GM12878 (cell line): ENCODE measurements around the gene ELL. TPM values are rescaled to one million over a fixed set of nuclear protein-coding genes. Genes with fewer than 3 reads are reported as not detected.

ENCODE experiments used
- ATAC-seq: fragments of 200-7000 bp; cut with Tn5 transposase; 3 replicates; pipeline ENCODE4 v1.9.1; 2020; ENCODE audit warnings: mild to moderate bottlenecking, moderate library complexity
- BruUV-seq: library from RNA; stranded (reverse); fragments of 400-500 nt; replicated peaks from 2 replicates; lab custom pipeline; 2021; lab: Mats Ljungman, UMichigan
- CTCF ChIA-PET: fragments of 300-600 bp; sonication (Branson Sonifier 250); formaldehyde crosslinking; extraction: SDS; loops from one replicate; lab custom pipeline; 2021; ENCODE audit warnings: inconsistent platforms; lab: Yijun Ruan, JAX
- POLR2A ChIA-PET: fragments of 350-600 bp; formaldehyde crosslinking; extraction: SDS; loops from one replicate; lab custom pipeline; 2021; ENCODE audit warnings: inconsistent platforms; lab: Charles Lee
- RAD21 ChIA-PET: fragments of 300-600 bp; sonication (Branson Sonifier 250); formaldehyde crosslinking; loops from one replicate; lab custom pipeline; 2023; ENCODE audit warnings: antibody characterized with exemption; ENCODE audit not compliant: unreplicated experiment; lab: Charles Lee
- SMC1A ChIA-PET: fragments of 300-600 bp; sonication (Branson Sonifier 250); formaldehyde crosslinking; loops from one replicate; lab custom pipeline; 2023; ENCODE audit not compliant: unreplicated experiment, uncharacterized antibody; lab: Charles Lee
- DNase-seq: peaks from one replicate; pipeline ENCODE4 v3.0.0-alpha.2; 2011; ENCODE audit warnings: low read depth, low spot score
- FAIRE-seq: peaks from 3 replicates; lab custom pipeline; 2011; peaks lifted over from hg19 to GRCh38; lab: Jason Lieb, UNC
- H2AFZ ChIP-seq: 2 replicates; pipeline ENCODE4 v1.6.0; 2011; ENCODE audit warnings: low read depth, low read length, control low read depth; ENCODE audit not compliant: control insufficient read depth
- H3K27ac ChIP-seq: 2 replicates; pipeline ENCODE4 v1.5.1; 2011; ENCODE audit warnings: control low read depth; ENCODE audit not compliant: control insufficient read depth, insufficient read depth
- H3K27me3 ChIP-seq, 2 experiments: replicated peaks in 1 of 2; 2 replicates each; pipeline versions ENCODE4 v1.6.0 to v1.6.1; 2011; ENCODE audit warnings: low read length in 1 of 2; ENCODE audit not compliant: control insufficient read depth in 2 of 2, insufficient read depth in 2 of 2
- H3K36me3 ChIP-seq, 2 experiments: 2 replicates each; pipeline ENCODE4 v1.5.1; 2011; ENCODE audit warnings: low read length in 1 of 2; ENCODE audit not compliant: control insufficient read depth in 2 of 2, insufficient read depth in 2 of 2
- H3K4me1 ChIP-seq: 2 replicates; pipeline ENCODE4 v1.6.1; 2011; ENCODE audit warnings: mild to moderate bottlenecking, low read length, moderate library complexity, mixed read lengths; ENCODE audit not compliant: control insufficient read depth, insufficient read depth
- H3K4me2 ChIP-seq: 2 replicates; pipeline ENCODE4 v1.6.0; 2011; ENCODE audit warnings: control low read depth; ENCODE audit not compliant: control insufficient read depth, insufficient read depth
- H3K4me3 ChIP-seq: fragments of 200-600 bp; sonication (generic); 2 replicates; pipeline ENCODE4 v1.5.1; 2016
- H3K79me2 ChIP-seq: 2 replicates; pipeline ENCODE4 v1.6.0; 2011; ENCODE audit warnings: low read length; ENCODE audit not compliant: control insufficient read depth, insufficient read depth
- H3K9ac ChIP-seq: 2 replicates; pipeline ENCODE4 v1.8.0; 2011; ENCODE audit warnings: low read length, control low read depth, mixed read lengths; ENCODE audit not compliant: control insufficient read depth, insufficient read depth
- H3K9me3 ChIP-seq: replicated peaks from 3 replicates; pipeline ENCODE4 v1.5.1; 2011; ENCODE audit warnings: mild to moderate bottlenecking, low read length; ENCODE audit not compliant: control insufficient read depth, insufficient read depth
- H4K20me1 ChIP-seq: 2 replicates; pipeline ENCODE4 v1.6.0; 2011; ENCODE audit not compliant: control insufficient read depth, insufficient read depth
- ASH2L ChIP-seq: fragments of 300-600, 200-600 bp; sonication (generic); IDR thresholded peaks from 2 replicates; pipeline ENCODE4 v1.6.1; 2017; ENCODE audit warnings: low read depth, mild to moderate bottlenecking, borderline replicate concordance
- BACH1 ChIP-seq: fragments of 450-650 bp; IDR thresholded peaks from 2 replicates; pipeline ENCODE4 v1.6.1; 2017; ENCODE audit warnings: mild to moderate bottlenecking, borderline replicate concordance
- BHLHE40 ChIP-seq, 2 experiments: fragments of 450-650 bp in 1 of 2; IDR thresholded peaks; 2 replicates each; pipeline ENCODE4 v1.6.1; 2011 to 2017; ENCODE audit warnings: low read depth in 2 of 2, borderline replicate concordance in 1 of 2, improper control_type of control experiment in 1 of 2, low read length in 1 of 2, mild to moderate bottlenecking in 1 of 2
- CHD2 ChIP-seq: IDR thresholded peaks from 2 replicates; pipeline ENCODE4 v1.6.1; 2011; ENCODE audit warnings: low read depth, low read length, improper control_type of control experiment, borderline replicate concordance
- ESRRA ChIP-seq: IDR thresholded peaks from 2 replicates; pipeline ENCODE4 v1.6.1; 2012; ENCODE audit warnings: mild to moderate bottlenecking, low read length, improper control_type of control experiment
- FOXM1 ChIP-seq: IDR thresholded peaks from 2 replicates; pipeline ENCODE4 v1.6.1; 2012; ENCODE audit warnings: low read depth, mild to moderate bottlenecking, inconsistent platforms, low read length, moderate library complexity
- JUND ChIP-seq: IDR thresholded peaks from 2 replicates; pipeline ENCODE4 v1.6.1; 2012; ENCODE audit warnings: low read depth, mild to moderate bottlenecking, low read length, improper control_type of control experiment, moderate library complexity
- NR2F1 ChIP-seq: fragments of 450-650 bp; conservative IDR thresholded peaks from 2 replicates; pipeline ENCODE4 v1.6.1; 2017; ENCODE audit warnings: mild to moderate bottlenecking
- RELA ChIP-seq: fragments of 450-650 bp; IDR thresholded peaks from 2 replicates; pipeline ENCODE4 v1.8.0; 2014; ENCODE audit warnings: borderline replicate concordance; ENCODE audit not compliant: partially characterized antibody
- SIX5 ChIP-seq: IDR thresholded peaks from 2 replicates; pipeline ENCODE4 v1.6.1; 2011; ENCODE audit warnings: mild to moderate bottlenecking, low read depth, low read length, moderate library complexity; ENCODE audit not compliant: severe bottlenecking
- SREBF1 ChIP-seq: IDR thresholded peaks from 2 replicates; pipeline ENCODE4 v1.6.1; 2012; ENCODE audit warnings: mild to moderate bottlenecking, low read length
- TCF12 ChIP-seq: IDR thresholded peaks from 2 replicates; pipeline ENCODE4 v1.6.1; 2011; ENCODE audit warnings: low read depth, mild to moderate bottlenecking, low read length
- ZNF24 ChIP-seq: fragments of 450-650 bp; IDR thresholded peaks from 2 replicates; pipeline ENCODE4 v1.6.1; 2017; ENCODE audit warnings: antibody characterized with exemption, mild to moderate bottlenecking
- WGBS: methylation state at CpG from one replicate; pipeline ENCODE4 v1.1.6; 2016; ENCODE audit warnings: low lambda C conversion rate; ENCODE audit not compliant: insufficient replicate concordance, insufficient coverage; ENCODE audit errors: missing lambda C conversion rate; 5-methylcytosine and 5-hydroxymethylcytosine counted together
- in situ Hi-C: fragments of 300-500 bp; cut with MboI; formaldehyde crosslinking; loops from 9 replicates; pipeline ENCODE4 v1.14.3; 2018; ENCODE audit warnings: mixed read lengths
- intact Hi-C: fragments of 100-400 bp; cut with micrococcal nuclease; formaldehyde crosslinking; loops from one replicate; pipeline ENCODE4 v1.14.2; 2022; ENCODE audit not compliant: unreplicated experiment
- polyA plus RNA-seq, 11 experiments: library from polyadenylated mRNA; depleted of rRNA in 4 of 11; unstranded in 6 of 11; stranded (reverse) in 5 of 11; fragments of >200 nt; fragmentation: Nextera tagmentation in 4 of 11; fragmentation: Illumina TruSeq in 1 of 11; extraction: Ambion mirVana in 4 of 11; extraction: Trizol in 1 of 11; gene quantifications; 1 replicate in 1 of 11; 2 replicates in 10 of 11; pipeline versions ENCODE4 v1.2.1 to v1.2.3, GENCODE V29; 2011 to 2016; ENCODE audit warnings: inconsistent platforms in 2 of 11, missing spikeins in 2 of 11, low read depth in 1 of 11
- total RNA-seq, 4 experiments: library from RNA; depleted of rRNA in 3 of 4; stranded (reverse); fragments of >200 nt in 3 of 4; fragmentation: Illumina TruSeq in 1 of 4; extraction: Trizol in 1 of 4; gene quantifications; 2 replicates each; pipeline versions ENCODE4 v1.2.1 to v1.2.3, GENCODE V29; 2013 to 2021
- TF ChIP-seq, protein P1 (sequence below): IDR thresholded peaks from 2 replicates; pipeline ENCODE4 v1.6.1; 2012; ENCODE audit warnings: low read depth, low read length, improper control_type of control experiment
- TF ChIP-seq, protein P2 (sequence below): fragments of 450-650 bp; IDR thresholded peaks from 2 replicates; pipeline ENCODE4 v1.6.1; 2016; ENCODE audit warnings: mild to moderate bottlenecking
- TF ChIP-seq, protein P3 (sequence below): fragments of 450-650 bp; IDR thresholded peaks from 2 replicates; pipeline ENCODE4 v1.6.1; 2018; ENCODE audit warnings: mild to moderate bottlenecking, low read depth, moderate library complexity; ENCODE audit not compliant: partially characterized antibody

The ELL gene
- total and polyA plus RNA-seq, 10 of the 15 experiments (the other 5 are each of a cell fraction or from before 2014, with no cell fraction given), result 0.91 to 25.0 (median 9.1) TPM

DNA sequence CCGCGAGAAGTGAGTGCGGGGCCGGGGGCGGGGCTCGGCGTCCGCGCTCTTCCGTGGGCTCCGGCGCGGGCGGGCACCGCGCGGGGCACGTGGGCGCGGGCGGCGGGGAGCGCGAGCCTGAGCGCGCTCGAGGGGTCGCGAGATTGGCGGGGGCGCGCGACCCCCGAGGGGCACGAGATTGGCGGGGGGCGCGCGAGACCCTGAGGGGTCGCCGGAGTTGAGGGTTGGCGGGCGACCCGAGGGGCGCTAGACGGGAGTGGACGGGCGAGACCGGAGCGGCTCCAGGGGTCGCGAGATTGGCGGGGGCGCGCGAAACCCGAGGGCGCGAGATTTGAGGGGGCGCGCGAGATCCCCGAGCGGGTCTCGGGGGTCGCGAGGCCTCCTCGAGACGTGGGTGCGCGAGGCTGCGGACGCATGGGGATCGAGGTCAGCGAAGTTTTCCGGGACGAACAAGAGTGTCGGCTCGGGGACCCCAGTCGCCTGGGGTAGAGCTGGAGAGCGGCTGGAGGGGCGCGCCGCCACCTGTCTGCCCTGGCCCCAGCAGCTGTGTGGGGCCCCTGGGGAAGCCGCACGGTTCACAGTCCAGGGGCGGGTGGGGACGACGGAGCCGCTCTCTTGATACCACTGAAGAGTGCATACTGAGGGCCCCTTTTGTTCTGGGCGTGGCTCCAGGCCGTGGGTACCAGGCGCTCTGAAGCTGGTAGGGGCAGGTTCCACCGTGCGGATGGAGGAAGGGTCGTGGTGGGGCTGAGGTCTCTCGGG is 102.0 kb downstream of the ELL start (continued):
- TF ChIP-seq, protein P1, sequence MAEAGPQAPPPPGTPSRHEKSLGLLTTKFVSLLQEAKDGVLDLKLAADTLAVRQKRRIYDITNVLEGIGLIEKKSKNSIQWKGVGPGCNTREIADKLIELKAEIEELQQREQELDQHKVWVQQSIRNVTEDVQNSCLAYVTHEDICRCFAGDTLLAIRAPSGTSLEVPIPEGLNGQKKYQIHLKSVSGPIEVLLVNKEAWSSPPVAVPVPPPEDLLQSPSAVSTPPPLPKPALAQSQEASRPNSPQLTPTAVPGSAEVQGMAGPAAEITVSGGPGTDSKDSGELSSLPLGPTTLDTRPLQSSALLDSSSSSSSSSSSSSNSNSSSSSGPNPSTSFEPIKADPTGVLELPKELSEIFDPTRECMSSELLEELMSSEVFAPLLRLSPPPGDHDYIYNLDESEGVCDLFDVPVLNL, result peak; percentile 48; the same call in 1 of the 2 replicates
- no peak for TF ChIP-seq JUND
- peak in 1 of 2 experiments; percentile 41; a peak in 2 of 4 replicates for TF ChIP-seq BHLHE40 (IDR thresholded peaks at IDR 0.05; ENCODE audit: borderline replicate concordance in 1 of 2, low read depth in 2 of 2, low read length in 1 of 2)
- TF ChIP-seq, protein P2, sequence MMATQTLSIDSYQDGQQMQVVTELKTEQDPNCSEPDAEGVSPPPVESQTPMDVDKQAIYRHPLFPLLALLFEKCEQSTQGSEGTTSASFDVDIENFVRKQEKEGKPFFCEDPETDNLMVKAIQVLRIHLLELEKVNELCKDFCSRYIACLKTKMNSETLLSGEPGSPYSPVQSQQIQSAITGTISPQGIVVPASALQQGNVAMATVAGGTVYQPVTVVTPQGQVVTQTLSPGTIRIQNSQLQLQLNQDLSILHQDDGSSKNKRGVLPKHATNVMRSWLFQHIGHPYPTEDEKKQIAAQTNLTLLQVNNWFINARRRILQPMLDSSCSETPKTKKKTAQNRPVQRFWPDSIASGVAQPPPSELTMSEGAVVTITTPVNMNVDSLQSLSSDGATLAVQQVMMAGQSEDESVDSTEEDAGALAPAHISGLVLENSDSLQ, result 0 out of 2 replicates have a peak, but pooled peaks have one; percentile 12

DNA sequence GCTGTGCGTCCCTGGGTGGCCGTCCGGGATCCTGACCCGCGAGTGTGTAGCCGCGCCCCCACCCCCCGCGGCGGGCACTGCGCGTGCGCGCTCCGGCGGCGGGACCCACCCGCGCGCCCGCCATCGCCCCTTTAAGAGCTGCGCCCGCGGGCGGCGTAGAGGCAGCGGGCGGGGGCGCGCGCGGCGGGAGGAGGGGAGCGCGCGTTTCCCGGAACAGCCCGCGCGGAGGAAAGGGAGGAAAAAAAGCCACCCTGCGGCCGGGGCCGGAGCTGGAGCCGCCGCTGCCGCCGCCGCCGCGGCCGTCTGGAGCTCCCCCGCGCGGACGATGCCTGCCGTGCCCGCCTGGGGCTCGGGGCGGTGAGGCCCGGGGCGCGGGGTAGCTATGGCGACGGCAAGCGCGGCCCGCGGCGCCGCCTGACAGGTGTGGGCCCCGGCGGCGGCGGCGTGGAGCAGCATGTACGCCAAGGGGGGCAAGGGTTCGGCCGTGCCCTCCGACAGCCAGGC is 102.6 kb downstream of the ELL start, which contains the start of gene SSBP4:
SSBP4 (plus strand) TSS at position 204 of the 504 bp plus-strand sequence; CDS start at position 455, 251 bp downstream.
- Histone ChIP-seq H3K27me3 (no peaks in the 10 kb centered on the region), H3K79me2 (peaks cover 47% of the 10 kb centered on the region), H3K36me3 (no peaks in the 10 kb centered on the region; a peak in 1 of 4 replicates), H3K4me2 (peak within 1 kb of the TSS; percentile 94), H3K9me3 (no peaks in the 10 kb centered on the region), H3K9ac (peak within 1 kb of the TSS; percentile 73), H3K27ac (peak within 1 kb of the TSS; percentile 72), H3K4me1 (peaks cover 70% of the 10 kb centered on the region), H2AFZ (peak within 1 kb of the TSS; percentile 66), H3K4me3 (peak within 1 kb of the TSS; percentile 87), H4K20me1 (no peaks in the 10 kb centered on the region)
- in situ Hi-C loops (no loop called here), intact Hi-C loops (loop anchor here (10.0 kb wide), 1 partner anchor 214 kb away; the partner anchor contains the start of gene RAB3A)
- no peak for DNase-seq
- POLR2A ChIA-PET, result interaction anchor here (0.7 to 2.0 kb wide), 5 partner anchors 9 to 238 kb away, joined by 3 to 6 read pairs (median 3); no protein-coding TSS in a partner anchor
- RAD21 ChIA-PET, result interaction anchor here (0.7 to 1.7 kb wide), 5 partner anchors 19 to 215 kb away, joined by 3 to 6 read pairs (median 4); partner anchors contain the start of gene RAB3A
- 0% methylated on average over 35 of the region's 80 CpGs for WGBS
- peak; percentile 37 for ATAC-seq
- SMC1A ChIA-PET, result interaction anchor here (1.1 to 2.1 kb wide), 3 partner anchors 9 to 79 kb away, joined by 3 to 7 read pairs (median 5); no protein-coding TSS in a partner anchor
- FAIRE-seq, result no peak
- CTCF ChIA-PET, result interaction anchor here (0.8 to 2.0 kb wide), 8 partner anchors 9 to 140 kb away, joined by 3 to 6 read pairs (median 5); partner anchors contain the start of gene KXD1
- BruUV-seq, result no TSS peak
- TF ChIP-seq, protein P3, sequence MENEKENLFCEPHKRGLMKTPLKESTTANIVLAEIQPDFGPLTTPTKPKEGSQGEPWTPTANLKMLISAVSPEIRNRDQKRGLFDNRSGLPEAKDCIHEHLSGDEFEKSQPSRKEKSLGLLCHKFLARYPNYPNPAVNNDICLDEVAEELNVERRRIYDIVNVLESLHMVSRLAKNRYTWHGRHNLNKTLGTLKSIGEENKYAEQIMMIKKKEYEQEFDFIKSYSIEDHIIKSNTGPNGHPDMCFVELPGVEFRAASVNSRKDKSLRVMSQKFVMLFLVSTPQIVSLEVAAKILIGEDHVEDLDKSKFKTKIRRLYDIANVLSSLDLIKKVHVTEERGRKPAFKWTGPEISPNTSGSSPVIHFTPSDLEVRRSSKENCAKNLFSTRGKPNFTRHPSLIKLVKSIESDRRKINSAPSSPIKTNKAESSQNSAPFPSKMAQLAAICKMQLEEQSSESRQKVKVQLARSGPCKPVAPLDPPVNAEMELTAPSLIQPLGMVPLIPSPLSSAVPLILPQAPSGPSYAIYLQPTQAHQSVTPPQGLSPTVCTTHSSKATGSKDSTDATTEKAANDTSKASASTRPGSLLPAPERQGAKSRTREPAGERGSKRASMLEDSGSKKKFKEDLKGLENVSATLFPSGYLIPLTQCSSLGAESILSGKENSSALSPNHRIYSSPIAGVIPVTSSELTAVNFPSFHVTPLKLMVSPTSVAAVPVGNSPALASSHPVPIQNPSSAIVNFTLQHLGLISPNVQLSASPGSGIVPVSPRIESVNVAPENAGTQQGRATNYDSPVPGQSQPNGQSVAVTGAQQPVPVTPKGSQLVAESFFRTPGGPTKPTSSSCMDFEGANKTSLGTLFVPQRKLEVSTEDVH, result no peak
- TF ChIP-seq CHD2, result no peak
- no peak for TF ChIP-seq ZNF24
- TF ChIP-seq NR2F1, result peak; percentile 55; the same call in 1 of the 2 replicates
- no peak; the same call in 1 of the 2 replicates for TF ChIP-seq BACH1
- TF ChIP-seq SIX5, result no peak
- TF ChIP-seq ASH2L, result no peak
- TF ChIP-seq SREBF1, result no peak
- TF ChIP-seq TCF12, result no peak
- TF ChIP-seq ESRRA, result no peak
- TF ChIP-seq FOXM1, result no peak
- TF ChIP-seq RELA, result peak; percentile 40
